IMR-90 (cell line): Measurements from ENCODE around the gene NCOA3. TPM values are rescaled to one million over a fixed set of nuclear protein-coding genes. Genes with fewer than 3 reads are reported as not detected.

Source experiments
- ATAC-seq: fragments of 200-7000 bp; cut with Tn5 transposase; 2 replicates; pipeline ENCODE4 v1.9.1; 2020; ENCODE audit warnings: low read depth, mild to moderate bottlenecking, moderate library complexity
- BruUV-seq: library from RNA; stranded (reverse); fragments of 400-500 nt; replicated peaks from 2 replicates; lab custom pipeline; 2021; lab: Mats Ljungman, UMichigan
- CTCF ChIA-PET: fragments of 300-600 bp; formaldehyde crosslinking; extraction: SDS; loops from one replicate; lab custom pipeline; 2021; ENCODE audit warnings: antibody characterized with exemption; lab: Yijun Ruan, JAX
- POLR2A ChIA-PET: fragments of 300-600 bp; sonication (Branson Sonifier 250); formaldehyde crosslinking; loops from one replicate; lab custom pipeline; 2022; ENCODE audit warnings: antibody characterized with exemption; ENCODE audit not compliant: unreplicated experiment; lab: Charles Lee
- DNase-seq: peaks from one replicate; pipeline ENCODE4 v3.0.0; 2013
- H2AFZ ChIP-seq: replicated peaks from 2 replicates; pipeline ENCODE3; 2013; ENCODE audit warnings: low read length, mild to moderate bottlenecking; ENCODE audit not compliant: poor library complexity
- H2AK5ac ChIP-seq: 2 replicates; pipeline ENCODE4 v1.6.1; 2013; ENCODE audit warnings: low read depth, low read length, inconsistent platforms
- H2AK9ac ChIP-seq: replicated peaks from 2 replicates; pipeline ENCODE3; 2013; ENCODE audit warnings: mild to moderate bottlenecking, low read depth, low read length, moderate library complexity; ENCODE audit not compliant: poor library complexity
- H2BK120ac ChIP-seq: 2 replicates; pipeline ENCODE4 v1.6.1; 2013; ENCODE audit warnings: low read depth, low read length, inconsistent platforms
- H2BK15ac ChIP-seq: 3 replicates; pipeline ENCODE4 v1.6.1; 2013; ENCODE audit warnings: low read depth, low read length, inconsistent platforms
- H2BK20ac ChIP-seq: 2 replicates; pipeline ENCODE4 v1.6.1; 2013; ENCODE audit warnings: low read depth, mild to moderate bottlenecking, inconsistent platforms, low read length, moderate library complexity
- H2BK5ac ChIP-seq: 2 replicates; pipeline ENCODE4 v1.6.1; 2013; ENCODE audit warnings: mild to moderate bottlenecking, low read depth, low read length, inconsistent platforms; ENCODE audit not compliant: poor library complexity, severe bottlenecking
- H3K14ac ChIP-seq: replicated peaks from 2 replicates; pipeline ENCODE4 v1.6.1; 2013; ENCODE audit warnings: low read depth, low read length, inconsistent platforms
- H3K18ac ChIP-seq: 2 replicates; pipeline ENCODE4 v1.6.1; 2013; ENCODE audit warnings: low read depth, low read length, control low read depth
- H3K23ac ChIP-seq: 2 replicates; pipeline ENCODE4 v1.6.1; 2013; ENCODE audit warnings: low read depth, low read length, inconsistent platforms
- H3K27ac ChIP-seq: 2 replicates; pipeline ENCODE4 v1.5.1; 2013; ENCODE audit warnings: mild to moderate bottlenecking, control low read depth, low read length; ENCODE audit not compliant: insufficient read depth
- H3K27me3 ChIP-seq: 2 replicates; pipeline ENCODE4 v1.6.1; 2013; ENCODE audit warnings: low read length; ENCODE audit not compliant: control insufficient read depth, insufficient read depth
- H3K36me3 ChIP-seq: 2 replicates; pipeline ENCODE4 v1.6.1; 2013; ENCODE audit warnings: low read length, mixed read lengths; ENCODE audit not compliant: control insufficient read depth, insufficient read depth
- H3K4ac ChIP-seq: 2 replicates; pipeline ENCODE4 v1.6.1; 2013; ENCODE audit warnings: low read depth, low read length, inconsistent platforms
- H3K4me1 ChIP-seq: 2 replicates; pipeline ENCODE4 v1.6.1; 2013; ENCODE audit warnings: low read length, mixed read lengths; ENCODE audit not compliant: control insufficient read depth, insufficient read depth
- H3K4me2 ChIP-seq: 2 replicates; pipeline ENCODE4 v1.6.1; 2013; ENCODE audit warnings: low read depth, mild to moderate bottlenecking, control low read depth, low read length, moderate library complexity
- H3K4me3 ChIP-seq: 2 replicates; pipeline ENCODE4 v1.5.1; 2013; ENCODE audit warnings: low read depth, mild to moderate bottlenecking, control low read depth, low read length, moderate library complexity; ENCODE audit not compliant: insufficient read depth
- H3K56ac ChIP-seq: 2 replicates; pipeline ENCODE4 v1.6.1; 2013; ENCODE audit warnings: low read length, inconsistent platforms; ENCODE audit not compliant: insufficient read depth; ENCODE audit errors: extremely low read depth
- H3K79me1 ChIP-seq, 2 experiments: 2 replicates each; pipeline ENCODE4 v1.6.1; 2013; ENCODE audit warnings: low read length in 2 of 2, inconsistent platforms in 1 of 2, low read depth in 1 of 2
- H3K9ac ChIP-seq: 2 replicates; pipeline ENCODE4 v1.6.1; 2013; ENCODE audit warnings: low read depth, low read length, control low read depth
- H3K9me1 ChIP-seq: 2 replicates; pipeline ENCODE4 v1.6.1; 2013; ENCODE audit warnings: low read length, inconsistent platforms; ENCODE audit not compliant: insufficient read depth
- H3K9me3 ChIP-seq: 2 replicates; pipeline ENCODE4 v1.6.1; 2013; ENCODE audit warnings: low read length; ENCODE audit not compliant: control insufficient read depth, insufficient read depth
- H4K20me1 ChIP-seq: 2 replicates; pipeline ENCODE4 v1.6.1; 2013; ENCODE audit warnings: low read length, inconsistent platforms; ENCODE audit not compliant: insufficient read depth
- H4K5ac ChIP-seq: 2 replicates; pipeline ENCODE4 v1.6.1; 2013; ENCODE audit warnings: mild to moderate bottlenecking, low read depth, low read length, control low read depth
- H4K8ac ChIP-seq, 2 experiments: 2 replicates each; pipeline ENCODE4 v1.6.1; 2013; ENCODE audit warnings: low read depth in 2 of 2, low read length in 2 of 2, control low read depth in 1 of 2, inconsistent platforms in 1 of 2
- H4K91ac ChIP-seq: 2 replicates; pipeline ENCODE4 v1.6.1; 2013; ENCODE audit warnings: low read depth, low read length, inconsistent platforms; ENCODE audit not compliant: insufficient read depth
- MAFK ChIP-seq: IDR thresholded peaks from 2 replicates; pipeline ENCODE4 v1.6.1; 2012; ENCODE audit warnings: low read depth, low read length, improper control_type of control experiment
- SMC3 ChIP-seq: fragments of 150-350 bp; IDR thresholded peaks from 2 replicates; pipeline ENCODE4 v1.6.1; 2016; ENCODE audit warnings: low read depth, mild to moderate bottlenecking, antibody characterized with exemption, low read length, moderate library complexity
- WGBS, 2 experiments: methylation state at CpG; one replicate each; pipeline versions ENCODE4 v1.1.5 to v1.1.7; 2013; ENCODE audit warnings: missing lambda C conversion rate in 2 of 2; ENCODE audit not compliant: insufficient read length in 1 of 2; ENCODE audit errors: extremely low coverage in 2 of 2; 5-methylcytosine and 5-hydroxymethylcytosine counted together
- dilution Hi-C: fragments of 300-500 bp; cut with HindIII; formaldehyde crosslinking; loops from one replicate; pipeline ENCODE4 v1.14.3; 2018; ENCODE audit warnings: low sequenced_read_pairs; ENCODE audit not compliant: unreplicated experiment
- in situ Hi-C: fragments of 300-500 bp; cut with MboI; formaldehyde crosslinking; loops from 3 replicates; pipeline ENCODE4 v1.14.3; 2019; ENCODE audit warnings: low sequenced_read_pairs, inconsistent platforms, mixed read lengths
- intact Hi-C: fragments of 100-400 bp; cut with micrococcal nuclease; formaldehyde crosslinking; loops from 2 replicates; pipeline ENCODE4 v1.10.0; 2022
- polyA plus RNA-seq, 3 experiments: library from polyadenylated mRNA; depleted of rRNA; stranded (reverse); fragments of >200 nt; gene quantifications; 2 replicates each; pipeline ENCODE4 v1.2.3, GENCODE V29; 2012; ENCODE audit warnings: low replicate concordance in 1 of 3
- total RNA-seq: library from RNA; depleted of rRNA; stranded (reverse); fragments of >200 nt; gene quantifications from 2 replicates; pipeline ENCODE4 v1.2.3, GENCODE V29; 2012

NCOA3 gene
- total and polyA plus RNA-seq, 2 of the 4 experiments (the other 2 are of a cell fraction) = 8.8 to 29.0 TPM

DNA sequence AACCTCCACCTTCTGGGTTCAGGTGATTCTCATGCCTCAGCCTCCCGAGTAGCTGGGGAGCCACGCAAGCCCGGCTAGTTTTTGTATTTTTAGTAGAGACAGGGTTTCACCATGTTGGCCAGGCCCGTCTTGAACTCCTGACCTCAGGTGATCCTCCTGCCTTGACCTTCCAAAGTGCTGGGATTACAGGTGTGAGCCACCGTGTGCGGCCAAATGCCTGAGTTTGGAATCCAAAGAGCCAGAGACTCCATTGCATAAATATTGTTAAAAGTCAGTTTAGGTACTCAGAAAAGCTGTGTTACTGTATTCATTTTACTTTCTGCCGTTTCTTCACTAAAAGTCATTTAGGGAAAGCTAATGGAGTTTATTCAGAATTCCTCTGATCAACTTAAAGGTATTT is 146.3 kb downstream of the NCOA3 start:
- CTCF ChIA-PET = no interaction called here
- no CpG with 5 or more reads among the region's 7 CpGs for WGBS, 2 experiments
- no peak overlapping the region for H4K8ac ChIP-seq

More for the DNA sequence above, 146.3 kb downstream of the NCOA3 start:
- no peak overlapping the region for H3K4me2 ChIP-seq
- no TSS peak for BruUV-seq
- H2AK9ac ChIP-seq = no peak overlapping the region
- TF ChIP-seq MAFK = no peak
- TF ChIP-seq SMC3 = no peak
- H3K9ac ChIP-seq = no peak overlapping the region
- H3K36me3 ChIP-seq = peaks cover 43% of the 10 kb centered on the region
- intact Hi-C loops = no loop called here
- DNase-seq = no peak
- no peak overlapping the region for H3K56ac ChIP-seq
- H3K9me3 ChIP-seq = no peaks in the 10 kb centered on the region
- no peak overlapping the region for H3K4ac ChIP-seq
- H2AFZ ChIP-seq = no peak overlapping the region
- no peak overlapping the region for H2BK15ac ChIP-seq
- H3K18ac ChIP-seq = no peak overlapping the region
- H2BK5ac ChIP-seq = no peak overlapping the region
- no peak overlapping the region for H3K23ac ChIP-seq
- H2AK5ac ChIP-seq = no peak overlapping the region
- no peaks in the 10 kb centered on the region for H3K27me3 ChIP-seq
- no peaks in the 10 kb centered on the region for H4K20me1 ChIP-seq
- POLR2A ChIA-PET = no interaction called here
- no peak overlapping the region for H4K5ac ChIP-seq
- H3K79me1 ChIP-seq = peaks cover 0 to 4% of the 10 kb centered on the region in 2 experiments; a peak in 1 of 4 replicates
- H3K9me1 ChIP-seq = no peaks in the 10 kb centered on the region; the same call in 1 of the 2 replicates
- in situ Hi-C loops = no loop called here
- no peaks in the 10 kb centered on the region for H3K4me1 ChIP-seq
- no peak overlapping the region for H2BK20ac ChIP-seq
- ATAC-seq = no peak
- dilution Hi-C loops = no loop called here
- H3K14ac ChIP-seq = no peak overlapping the region
- no peak overlapping the region for H4K91ac ChIP-seq
- H3K27ac ChIP-seq = no peak overlapping the region
- H3K4me3 ChIP-seq = no peak overlapping the region
- no peak overlapping the region for H2BK120ac ChIP-seq
